ENCODE data around the gene FRMD4A.

Gene FRMD4A

GRCh38 chr10:13711291-13711690 lies 619.4 kb downstream of the FRMD4A start:
- no peak for DNase-seq

- no peak for DNase-seq
Observed at GRCh38 chr10:13709931-13710650, 620.6 kb downstream of the FRMD4A start.

- no peak for DNase-seq
Observed at GRCh38 chr10:13708256-13708990, 622.3 kb downstream of the FRMD4A start.

- DNase-seq = no peak
Observed at GRCh38 chr10:13707156-13707881, 623.4 kb downstream of the FRMD4A start.

- DNase-seq = no peak
Observed at GRCh38 chr10:13706604-13707003, 624.1 kb downstream of the FRMD4A start.

GRCh38 chr10:13706175-13706574 lies 624.5 kb downstream of the FRMD4A start:
- DNase-seq = no peak

- no peak for DNase-seq
Observed at GRCh38 chr10:13705526-13706174, 625.1 kb downstream of the FRMD4A start.

- no peak for DNase-seq
Observed at GRCh38 chr10:13704964-13705363, 625.8 kb downstream of the FRMD4A start.

- DNase-seq = no peak
Observed at GRCh38 chr10:13703997-13704536, 626.7 kb downstream of the FRMD4A start.

- DNase-seq = no peak
Observed at GRCh38 chr10:13703101-13703818, 627.5 kb downstream of the FRMD4A start.

- no peak for DNase-seq
Observed at GRCh38 chr10:13701157-13701919, 629.4 kb downstream of the FRMD4A start.

GRCh38 chr10:13700473-13701144 lies 630.1 kb downstream of the FRMD4A start:
- DNase-seq = no peak

GRCh38 chr10:13699216-13699615 lies 631.5 kb downstream of the FRMD4A start:
- DNase-seq = no peak

GRCh38 chr10:13698217-13698616 lies 632.5 kb downstream of the FRMD4A start:
- no peak for DNase-seq

- no peak for DNase-seq
Observed at GRCh38 chr10:13696071-13696470, 634.7 kb downstream of the FRMD4A start.

- no peak for DNase-seq
Observed at GRCh38 chr10:13695588-13695987, 635.1 kb downstream of the FRMD4A start.

- no peak for DNase-seq
Observed at GRCh38 chr10:13693783-13694700, 636.7 kb downstream of the FRMD4A start.

GRCh38 chr10:13690281-13690825 lies 640.4 kb downstream of the FRMD4A start:
- no peak for DNase-seq

- DNase-seq = no peak
Observed at GRCh38 chr10:13686331-13686752, 644.4 kb downstream of the FRMD4A start.
